SK-N-SH (cell line): ENCODE measurements around the gene CSF3. TPM values are rescaled to one million over a fixed set of nuclear protein-coding genes. Genes with fewer than 3 reads are reported as not detected.

Experiments
- CTCF ChIA-PET: fragments of 300-600, 350-600 bp; formaldehyde crosslinking; extraction: SDS; loops from one replicate; lab custom pipeline; 2021; lab: Yijun Ruan, JAX
- POLR2A ChIA-PET: fragments of 350-600 bp; sonication (Branson Sonifier 250); formaldehyde crosslinking; extraction: SDS; loops from one replicate; lab custom pipeline; 2020; ENCODE audit warnings: antibody characterized with exemption, inconsistent platforms; lab: Yijun Ruan, JAX
- DNase-seq: peaks from one replicate; pipeline ENCODE4 v3.0.0; 2012
- H2AFZ ChIP-seq: fragments of 200-600 bp; sonication (generic); 2 replicates; pipeline ENCODE4 v1.8.1; 2016; ENCODE audit warnings: antibody characterized with exemption, mild to moderate bottlenecking, low read depth
- H3F3A ChIP-seq: fragments of 200-600 bp; sonication (generic); replicated peaks from 2 replicates; pipeline ENCODE3; 2016; ENCODE audit warnings: antibody characterized with exemption, mild to moderate bottlenecking; ENCODE audit not compliant: insufficient read depth
- H3K27ac ChIP-seq, 2 experiments: fragments of 200-500 bp in 1 of 2; fragments of 200-600 bp in 1 of 2; sonication (Bioruptor generic) in 1 of 2; sonication (generic), shearing (Covaris generic) in 1 of 2; 2 replicates each; pipeline versions ENCODE4 v1.5.1 to v1.6.1; 2014 to 2016; ENCODE audit warnings: low read depth in 2 of 2, inconsistent platforms in 1 of 2, low read length in 1 of 2, mild to moderate bottlenecking in 1 of 2, mixed read lengths in 1 of 2
- H3K27me3 ChIP-seq: fragments of 200-600 bp; sonication (generic), shearing (Covaris generic); 2 replicates; pipeline ENCODE4 v1.6.1; 2016; ENCODE audit warnings: mixed run types; ENCODE audit not compliant: insufficient read depth
- H3K36me3 ChIP-seq, 2 experiments: fragments of 200-500 bp in 1 of 2; fragments of 200-600 bp in 1 of 2; sonication (Bioruptor generic) in 1 of 2; sonication (generic) in 1 of 2; replicated peaks in 1 of 2; 2 replicates each; pipeline versions ENCODE3 to v1.5.1; 2014 to 2016; ENCODE audit warnings: low read length in 1 of 2, mild to moderate bottlenecking in 1 of 2; ENCODE audit not compliant: insufficient read depth in 2 of 2, control insufficient read depth in 1 of 2
- H3K4me1 ChIP-seq, 2 experiments: fragments of 200-500 bp in 1 of 2; fragments of 200-600 bp in 1 of 2; sonication (Bioruptor generic) in 1 of 2; sonication (generic), shearing (Covaris generic) in 1 of 2; 2 replicates each; pipeline versions ENCODE4 v1.5.1 to v1.6.1; 2014 to 2016; ENCODE audit warnings: low read depth in 1 of 2, low read length in 1 of 2, mixed run types in 1 of 2; ENCODE audit not compliant: insufficient read depth in 2 of 2, control insufficient read depth in 1 of 2
- H3K4me2 ChIP-seq: fragments of 200-600 bp; sonication (generic), shearing (Covaris generic); 2 replicates; pipeline ENCODE4 v1.6.1; 2017; ENCODE audit warnings: mixed run types
- H3K4me3 ChIP-seq, 2 experiments: fragments of 200-500 bp in 1 of 2; fragments of 200-600 bp in 1 of 2; sonication (Bioruptor generic) in 1 of 2; sonication (generic), shearing (Covaris generic) in 1 of 2; 2 replicates each; pipeline versions ENCODE4 v1.5.1 to v1.8.1; 2014 to 2016; ENCODE audit warnings: low read depth in 2 of 2, inconsistent platforms in 1 of 2, low read length in 1 of 2, mild to moderate bottlenecking in 1 of 2, mixed read lengths in 1 of 2, moderate library complexity in 1 of 2
- H3K79me2 ChIP-seq: fragments of 200-600 bp; sonication (generic); 2 replicates; pipeline ENCODE4 v1.8.1; 2017; ENCODE audit warnings: mild to moderate bottlenecking; ENCODE audit not compliant: insufficient read depth
- H3K9ac ChIP-seq: fragments of 200-600 bp; sonication (generic); 2 replicates; pipeline ENCODE4 v1.6.1; 2017; ENCODE audit warnings: mixed run types
- H3K9me2 ChIP-seq: fragments of 200-600 bp; sonication (generic); 2 replicates; pipeline ENCODE4 v1.6.1; 2017; ENCODE audit warnings: mixed run types
- H3K9me3 ChIP-seq: fragments of 200-600 bp; sonication (generic); 2 replicates; pipeline ENCODE4 v1.6.1; 2017; ENCODE audit warnings: mixed run types, mild to moderate bottlenecking, moderate library complexity
- H4K20me1 ChIP-seq: fragments of 200-600 bp; sonication (generic); 2 replicates; pipeline ENCODE4 v1.6.1; 2017; ENCODE audit warnings: mild to moderate bottlenecking, mixed run types; ENCODE audit not compliant: insufficient read depth
- CHD2 ChIP-seq: fragments of 150-350 bp; IDR thresholded peaks from 2 replicates; pipeline ENCODE4 v1.6.1; 2018; ENCODE audit warnings: low read length; ENCODE audit not compliant: partially characterized antibody
- ELF1 ChIP-seq: IDR thresholded peaks from 2 replicates; pipeline ENCODE4 v1.4.0; 2012
- FOXM1 ChIP-seq: IDR thresholded peaks from 2 replicates; pipeline ENCODE4 v1.4.0; 2012; ENCODE audit warnings: low read depth, mild to moderate bottlenecking
- GABPA ChIP-seq: IDR thresholded peaks from 2 replicates; pipeline ENCODE4 v1.4.0; 2012; ENCODE audit warnings: low read depth, mild to moderate bottlenecking
- JUND ChIP-seq: IDR thresholded peaks from 2 replicates; pipeline ENCODE4 v1.4.0; 2012
- MEF2A ChIP-seq: IDR thresholded peaks from 2 replicates; pipeline ENCODE4 v1.4.0; 2012; ENCODE audit warnings: low read depth, borderline replicate concordance
- NFIC ChIP-seq: IDR thresholded peaks from 2 replicates; pipeline ENCODE4 v1.4.0; 2012; ENCODE audit warnings: borderline replicate concordance
- NRF1 ChIP-seq: IDR thresholded peaks from 2 replicates; pipeline ENCODE4 v1.6.1; 2012; ENCODE audit warnings: low read depth, mild to moderate bottlenecking, low read length
- RAD21 ChIP-seq: IDR thresholded peaks from 2 replicates; pipeline ENCODE4 v1.6.1; 2012; ENCODE audit warnings: mild to moderate bottlenecking, low read length
- RFX5 ChIP-seq: IDR thresholded peaks from 2 replicates; pipeline ENCODE4 v1.6.1; 2012; ENCODE audit warnings: mild to moderate bottlenecking, improper control_type of control experiment, low read length
- SIN3A ChIP-seq: IDR thresholded peaks from 2 replicates; pipeline ENCODE4 v1.6.1; 2012; ENCODE audit warnings: low read depth, mild to moderate bottlenecking, low read length, moderate library complexity, borderline replicate concordance
- SMC3 ChIP-seq: IDR thresholded peaks from 2 replicates; pipeline ENCODE4 v1.6.1; 2012; ENCODE audit warnings: low read depth, low read length, improper control_type of control experiment
- TAF1 ChIP-seq: IDR thresholded peaks from 2 replicates; pipeline ENCODE4 v1.6.1; 2012; ENCODE audit warnings: low read depth, mild to moderate bottlenecking, low read length, moderate library complexity, borderline replicate concordance
- YY1 ChIP-seq: IDR thresholded peaks from 2 replicates; pipeline ENCODE4 v1.4.0; 2012; ENCODE audit warnings: low read depth, mild to moderate bottlenecking
- WGBS: methylation state at CpG from one replicate; pipeline ENCODE4 v1.1.6; 2017; ENCODE audit warnings: low lambda C conversion rate; 5-methylcytosine and 5-hydroxymethylcytosine counted together
- polyA plus RNA-seq, 3 experiments: library from polyadenylated mRNA; depleted of rRNA; stranded (reverse); fragments of >200 nt; gene quantifications; 2 replicates each; pipeline ENCODE4 v1.2.3, GENCODE V29; 2012
- TF ChIP-seq, protein P1 (sequence below): fragments of 150-350 bp; IDR thresholded peaks from 2 replicates; pipeline ENCODE4 v1.6.1; 2016; ENCODE audit warnings: mild to moderate bottlenecking, low read depth, low read length
- TF ChIP-seq, protein P2 (sequence below): IDR thresholded peaks from 2 replicates; pipeline ENCODE4; 2012
- TF ChIP-seq, protein P3 (sequence below): IDR thresholded peaks from 2 replicates; pipeline ENCODE4 v1.4.0; 2012; ENCODE audit warnings: low read depth

The CSF3 gene
- polyA plus RNA-seq, 1 of the 3 experiments (the other 2 are of a cell fraction), result not detected

DNA sequence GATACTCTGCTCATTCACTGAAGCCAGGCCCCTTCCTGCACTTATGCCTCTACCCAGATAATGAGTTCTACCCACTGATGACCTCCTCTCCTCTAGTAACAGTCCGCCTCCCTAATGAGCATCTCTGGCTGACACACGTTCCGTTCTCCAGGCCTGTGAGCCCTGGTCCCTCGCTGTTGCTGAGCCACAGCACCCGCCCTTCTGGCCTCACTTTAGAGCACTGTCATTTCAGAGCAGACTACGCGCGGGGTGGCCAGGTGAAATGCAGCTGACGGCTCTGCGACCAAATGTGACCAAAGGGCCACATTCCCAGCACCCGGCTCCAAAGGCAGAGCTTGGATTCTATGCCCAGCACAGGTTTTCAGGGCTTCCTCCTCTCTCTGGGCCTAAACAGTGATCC lies 20.8 kb upstream of the CSF3 start:
- no peak overlapping the region for H2AFZ ChIP-seq
- H3K9ac ChIP-seq, result no peak overlapping the region
- WGBS, result 98% methylated on average over 11 of the region's 11 CpGs
- no peak overlapping the region for H3K4me3 ChIP-seq
- H3K27me3 ChIP-seq, result no peaks in the 10 kb centered on the region
- H3K4me1 ChIP-seq, result no peaks in the 10 kb centered on the region
- H3F3A ChIP-seq, result peaks cover 8% of the 10 kb centered on the region
- TF ChIP-seq CHD2 (no peak), NFIC (no peak), GABPA (no peak), SMC3 (no peak), MEF2A (no peak), SIN3A (no peak), RAD21 (no peak), RFX5 (no peak), TAF1 (no peak), JUND (no peak), YY1 (no peak), FOXM1 (no peak)
- TF ChIP-seq, protein P1, sequence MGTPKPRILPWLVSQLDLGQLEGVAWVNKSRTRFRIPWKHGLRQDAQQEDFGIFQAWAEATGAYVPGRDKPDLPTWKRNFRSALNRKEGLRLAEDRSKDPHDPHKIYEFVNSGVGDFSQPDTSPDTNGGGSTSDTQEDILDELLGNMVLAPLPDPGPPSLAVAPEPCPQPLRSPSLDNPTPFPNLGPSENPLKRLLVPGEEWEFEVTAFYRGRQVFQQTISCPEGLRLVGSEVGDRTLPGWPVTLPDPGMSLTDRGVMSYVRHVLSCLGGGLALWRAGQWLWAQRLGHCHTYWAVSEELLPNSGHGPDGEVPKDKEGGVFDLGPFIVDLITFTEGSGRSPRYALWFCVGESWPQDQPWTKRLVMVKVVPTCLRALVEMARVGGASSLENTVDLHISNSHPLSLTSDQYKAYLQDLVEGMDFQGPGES, result no peak
- TF ChIP-seq, protein P2, sequence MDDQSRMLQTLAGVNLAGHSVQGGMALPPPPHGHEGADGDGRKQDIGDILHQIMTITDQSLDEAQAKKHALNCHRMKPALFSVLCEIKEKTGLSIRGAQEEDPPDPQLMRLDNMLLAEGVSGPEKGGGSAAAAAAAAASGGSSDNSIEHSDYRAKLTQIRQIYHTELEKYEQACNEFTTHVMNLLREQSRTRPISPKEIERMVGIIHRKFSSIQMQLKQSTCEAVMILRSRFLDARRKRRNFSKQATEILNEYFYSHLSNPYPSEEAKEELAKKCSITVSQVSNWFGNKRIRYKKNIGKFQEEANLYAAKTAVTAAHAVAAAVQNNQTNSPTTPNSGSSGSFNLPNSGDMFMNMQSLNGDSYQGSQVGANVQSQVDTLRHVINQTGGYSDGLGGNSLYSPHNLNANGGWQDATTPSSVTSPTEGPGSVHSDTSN, result no peak
- TF ChIP-seq, protein P3, sequence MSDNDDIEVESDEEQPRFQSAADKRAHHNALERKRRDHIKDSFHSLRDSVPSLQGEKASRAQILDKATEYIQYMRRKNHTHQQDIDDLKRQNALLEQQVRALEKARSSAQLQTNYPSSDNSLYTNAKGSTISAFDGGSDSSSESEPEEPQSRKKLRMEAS, result no peak
- POLR2A ChIA-PET, result no interaction called here
- no peaks in the 10 kb centered on the region for H3K79me2 ChIP-seq
- H3K4me2 ChIP-seq, result no peak overlapping the region
- no peak for DNase-seq
- peaks cover 21 to 68% of the 10 kb centered on the region in 2 experiments for H3K36me3 ChIP-seq
- no peaks in the 10 kb centered on the region for H3K9me3 ChIP-seq
- H3K9me2 ChIP-seq, result no peaks in the 10 kb centered on the region
- H3K27ac ChIP-seq, result no peak overlapping the region
- no peaks in the 10 kb centered on the region for H4K20me1 ChIP-seq
- CTCF ChIA-PET, result interaction anchor here (1.1 to 1.5 kb wide), 2 partner anchors 19 to 33 kb away, joined by 3 to 8 read pairs; no protein-coding TSS in a partner anchor

DNA sequence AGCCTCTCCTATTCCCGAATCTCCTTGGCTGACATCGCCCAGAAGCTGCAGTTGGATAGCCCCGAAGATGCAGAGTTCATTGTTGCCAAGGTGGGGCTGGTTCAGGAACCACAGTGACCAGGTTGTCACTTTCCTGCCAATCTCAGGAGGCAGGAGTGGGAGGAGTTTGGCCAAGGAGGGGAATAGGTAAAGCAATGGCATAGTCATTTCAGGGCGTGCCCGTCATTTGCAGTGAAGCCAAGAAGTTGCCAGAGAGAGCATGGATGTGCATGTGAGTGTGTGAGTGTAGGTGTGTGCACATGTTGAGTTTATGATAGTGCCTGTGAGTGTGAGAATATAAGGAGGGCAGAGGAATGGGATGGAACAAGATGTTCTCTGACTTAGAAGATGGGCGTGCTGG lies 19.8 kb upstream of the CSF3 start:
- WGBS, result 97% methylated on average over 6 of the region's 6 CpGs
- Histone ChIP-seq H3K4me1 (no peaks in the 10 kb centered on the region), H4K20me1 (no peaks in the 10 kb centered on the region), H3K9me3 (no peaks in the 10 kb centered on the region), H3F3A (peaks cover 11% of the 10 kb centered on the region)
- TF ChIP-seq, protein P2, result no peak
- no peak for TF ChIP-seq ELF1
- TF ChIP-seq NRF1, result no peak
- TF ChIP-seq, all 33 proteins: peak for 0
- ChIA-PET POLR2A (interaction anchor here (0.6 kb wide), 1 partner anchor 180 kb away, joined by 3 read pairs; no protein-coding TSS in a partner anchor), CTCF (interaction anchor here (0.6 to 1.6 kb wide), 4 partner anchors 9 to 117 kb away, joined by 3 to 5 read pairs (median 4); no protein-coding TSS in a partner anchor)
- Histone ChIP-seq H3K36me3 (peaks cover 15 to 58% of the 10 kb centered on the region in 2 experiments), H2AFZ (no peak overlapping the region), H3K4me2 (no peak overlapping the region), H3K27ac (no peak overlapping the region), H3K79me2 (no peaks in the 10 kb centered on the region), H3K9me2 (no peaks in the 10 kb centered on the region), H3K9ac (no peak overlapping the region), H3K27me3 (no peaks in the 10 kb centered on the region), H3K4me3 (no peak overlapping the region)
- DNase-seq, result no peak
